HepG2 (cell line): ENCODE measurements around the gene NEK3. TPM values are rescaled to one million over a fixed set of nuclear protein-coding genes. Genes with fewer than 3 reads are reported as not detected.

ENCODE experiments used
- ATAC-seq: fragments of 200-7000 bp; cut with Tn5 transposase; 3 replicates; pipeline ENCODE4 v1.9.1; 2020; ENCODE audit warnings: mild to moderate bottlenecking, moderate library complexity
- BruUV-seq: library from RNA; stranded (reverse); fragments of 400-500 nt; replicated peaks from 2 replicates; lab custom pipeline; 2021; lab: Mats Ljungman, UMichigan
- CTCF ChIA-PET: fragments of 300-600 bp; formaldehyde crosslinking; extraction: SDS; loops from one replicate; lab custom pipeline; 2021; ENCODE audit warnings: low total read pairs, inconsistent platforms, low intra/inter-chr PET ratio; lab: Yijun Ruan, JAX
- POLR2A ChIA-PET: fragments of 350-600 bp; sonication (Branson Sonifier 250); formaldehyde crosslinking; loops from one replicate; lab custom pipeline; 2020; ENCODE audit warnings: antibody characterized with exemption, inconsistent platforms; lab: Yijun Ruan, JAX
- DNase-seq: peaks from one replicate; pipeline ENCODE4 v3.0.0-alpha.2; 2015; ENCODE audit warnings: low spot score
- FAIRE-seq: peaks from 3 replicates; lab custom pipeline; 2011; peaks lifted over from hg19 to GRCh38; lab: Jason Lieb, UNC
- H2AFZ ChIP-seq: one replicate; pipeline ENCODE4 v1.6.1; 2011; ENCODE audit warnings: low read length, inconsistent platforms
- H3K27ac ChIP-seq: fragments of 300-600 bp; 3 replicates; pipeline ENCODE4 v1.8.0; 2011; ENCODE audit warnings: mixed run types, mild to moderate bottlenecking, mixed read lengths, low read length, inconsistent platforms; ENCODE audit not compliant: insufficient read depth; ENCODE audit errors: extremely low read length
- H3K27me3 ChIP-seq, 2 experiments: fragments of 200-600 bp in 1 of 2; 2 replicates in 1 of 2; 3 replicates in 1 of 2; pipeline versions ENCODE4 v1.6.0 to v1.8.0; 2011; ENCODE audit warnings: low read length in 2 of 2, mild to moderate bottlenecking in 2 of 2, moderate library complexity in 2 of 2, inconsistent platforms in 1 of 2; ENCODE audit not compliant: insufficient read depth in 2 of 2, control insufficient read depth in 1 of 2
- H3K36me3 ChIP-seq, 2 experiments: fragments of 200-600 bp in 1 of 2; replicated peaks in 1 of 2; 2 replicates in 1 of 2; 3 replicates in 1 of 2; pipeline versions ENCODE4 v1.5.1 to v1.8.0; 2011; ENCODE audit warnings: low read length in 2 of 2, inconsistent platforms in 1 of 2; ENCODE audit not compliant: insufficient read depth in 2 of 2, control insufficient read depth in 1 of 2
- H3K4me1 ChIP-seq: 2 replicates; pipeline ENCODE4 v1.5.1; 2012; ENCODE audit warnings: low read length, inconsistent platforms; ENCODE audit not compliant: insufficient read depth
- H3K4me2 ChIP-seq: 2 replicates; pipeline ENCODE4 v1.6.0; 2011; ENCODE audit warnings: low read depth, low read length, inconsistent platforms
- H3K4me3 ChIP-seq, 3 experiments: fragments of 200-600 bp in 1 of 3; sonication (generic), shearing (Covaris generic) in 1 of 3; replicated peaks in 1 of 3; 2 replicates each; pipeline ENCODE4 v1.5.1; 2011 to 2016; ENCODE audit warnings: low read length in 3 of 3, inconsistent platforms in 2 of 3, low read depth in 2 of 3, mild to moderate bottlenecking in 2 of 3, control low read depth in 1 of 3, mixed read lengths in 1 of 3; ENCODE audit not compliant: insufficient read depth in 1 of 3
- H3K79me2 ChIP-seq: one replicate; pipeline ENCODE4 v1.6.1; 2011; ENCODE audit warnings: low read length, inconsistent platforms; ENCODE audit not compliant: insufficient read depth
- H3K9ac ChIP-seq: 2 replicates; pipeline ENCODE4 v1.6.0; 2011; ENCODE audit warnings: mild to moderate bottlenecking, low read depth, low read length, inconsistent platforms; ENCODE audit not compliant: insufficient read depth
- H3K9me3 ChIP-seq: 2 replicates; pipeline ENCODE4 v1.5.1; 2012; ENCODE audit warnings: mild to moderate bottlenecking, low read length
- H4K20me1 ChIP-seq: 2 replicates; pipeline ENCODE4 v1.6.0; 2011; ENCODE audit warnings: inconsistent platforms, mild to moderate bottlenecking, low read length, moderate library complexity; ENCODE audit not compliant: insufficient read depth
- BCL6 ChIP-seq: IDR thresholded peaks from 2 replicates; pipeline ENCODE4 v1.6.1; 2016; ENCODE audit warnings: missing genetic modification reagents, missing compliant biosample characterization
- MED13 ChIP-seq: sonication (generic); formaldehyde crosslinking; IDR thresholded peaks from 2 replicates; pipeline ENCODE4 v1.5.0; 2020; ENCODE audit warnings: missing genetic modification reagents
- MEIS1 ChIP-seq: sonication (generic); formaldehyde crosslinking; IDR thresholded peaks from 2 replicates; pipeline ENCODE4 v1.9.0; 2021; ENCODE audit warnings: mild to moderate bottlenecking, missing genetic modification reagents, moderate library complexity, borderline replicate concordance
- RARA ChIP-seq: IDR thresholded peaks from 2 replicates; pipeline ENCODE4 v1.6.1; 2016; ENCODE audit warnings: missing genetic modification reagents, missing compliant biosample characterization
- SOX5 ChIP-seq: IDR thresholded peaks from 2 replicates; pipeline ENCODE4 v1.6.1; 2016; ENCODE audit warnings: borderline replicate concordance
- ZNF614 ChIP-seq: IDR thresholded peaks from 2 replicates; pipeline ENCODE4 v1.6.1; 2018; ENCODE audit warnings: missing biosample characterization, missing genetic modification reagents, inconsistent platforms, borderline replicate concordance
- ZSCAN21 ChIP-seq: sonication (generic); formaldehyde crosslinking; IDR thresholded peaks from 2 replicates; pipeline ENCODE4 v1.8.0; 2022; ENCODE audit warnings: mild to moderate bottlenecking, missing genetic modification reagents, moderate library complexity, borderline replicate concordance
- WGBS: methylation state at CpG from one replicate; pipeline ENCODE4 v1.1.6; 2017; ENCODE audit warnings: low lambda C conversion rate; 5-methylcytosine and 5-hydroxymethylcytosine counted together
- in situ Hi-C: cut with HindIII; loops from 2 replicates; pipeline ENCODE4 v1.10.0; 2017; ENCODE audit warnings: low pct_unique_long_range_greater_than_20kb; ENCODE audit not compliant: extremely low pct_ligation_motif_present
- intact Hi-C: fragments of 100-400 bp; cut with micrococcal nuclease; formaldehyde crosslinking; loops from one replicate; pipeline ENCODE4 v1.10.0; 2022; ENCODE audit not compliant: unreplicated experiment
- polyA plus RNA-seq, 8 experiments: library from polyadenylated mRNA; depleted of rRNA in 3 of 8; stranded (reverse) in 7 of 8; unstranded in 1 of 8; fragments of >200 nt; fragmentation: Illumina TruSeq in 4 of 8; extraction: Trizol in 4 of 8; gene quantifications; 2 replicates each; pipeline versions ENCODE4 v1.2.1 to v1.2.3, GENCODE V29; 2011 to 2016; ENCODE audit warnings: low read depth in 4 of 8, missing spikeins in 1 of 8, mixed read lengths in 1 of 8; ENCODE audit not compliant: insufficient read depth in 1 of 8
- total RNA-seq, 5 experiments: library from RNA; depleted of rRNA; stranded (reverse); fragments of >200 nt; fragmentation: Illumina TruSeq; extraction: Trizol; gene quantifications; 2 replicates each; pipeline ENCODE4 v1.2.3, GENCODE V29; 2016; ENCODE audit warnings: low read depth in 1 of 5
- TF ChIP-seq, protein P1 (sequence below): sonication (generic); formaldehyde crosslinking; IDR thresholded peaks from 2 replicates; pipeline ENCODE4; 2020; ENCODE audit warnings: missing genetic modification reagents, mild to moderate bottlenecking, borderline replicate concordance
- TF ChIP-seq, protein P2 (sequence below): IDR thresholded peaks from 2 replicates; pipeline ENCODE4 v1.4.0; 2020; ENCODE audit warnings: mild to moderate bottlenecking, missing genetic modification reagents
- TF ChIP-seq, protein P3 (sequence below): IDR thresholded peaks from 2 replicates; pipeline ENCODE4 v1.6.1; 2018; ENCODE audit warnings: missing genetic modification reagents

The NEK3 gene
- total and polyA plus RNA-seq, 2 of the 13 experiments (the other 11 are each of a cell fraction or from before 2014, with no cell fraction given) = 36.7 to 68.2 TPM

DNA sequence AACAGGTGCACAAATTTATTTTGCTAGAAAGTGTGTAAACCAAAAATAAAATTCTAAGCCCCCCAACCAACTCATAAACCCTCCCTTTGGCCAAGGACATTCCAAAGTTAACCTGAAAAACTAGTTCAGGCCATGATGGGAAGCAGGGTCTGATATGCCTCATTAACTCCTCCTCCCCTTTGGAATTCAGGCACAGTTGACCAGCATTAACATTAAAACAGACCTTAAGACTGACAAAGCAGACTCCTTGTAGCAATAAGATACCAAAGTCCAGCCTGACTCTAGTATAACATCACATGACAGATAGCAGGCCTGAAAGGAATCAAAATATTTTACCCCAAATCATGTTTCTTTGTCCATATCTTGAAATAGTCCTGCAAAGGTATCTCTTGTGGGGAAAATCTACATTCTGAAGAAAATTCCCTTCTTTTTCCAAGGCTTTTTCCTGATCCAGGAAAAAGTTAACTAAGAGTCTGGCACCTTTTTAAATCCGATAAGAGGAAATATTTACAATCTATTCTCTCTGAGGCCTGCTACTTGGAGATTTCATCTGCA is 50.2 kb downstream of the NEK3 start:
- H3K27me3 ChIP-seq = no peaks in the 10 kb centered on the region
- CTCF ChIA-PET = no interaction called here
- no peak overlapping the region for H3K9ac ChIP-seq
- H3K4me1 ChIP-seq = peaks cover 26% of the 10 kb centered on the region
- H3K9me3 ChIP-seq = no peaks in the 10 kb centered on the region
- no peak overlapping the region for H3K27ac ChIP-seq
- TF ChIP-seq MED13 (CRISPR knock-in tag) = no peak
- POLR2A ChIA-PET = no interaction called here
- 91% methylated on average over 1 of the region's 1 CpG for whole genome bisulfite sequencing
- no peaks in the 10 kb centered on the region for H3K79me2 ChIP-seq
- BruUV-seq = no TSS peak
- DNase-seq (no peak), FAIRE-seq (no peak), ATAC-seq (no peak)
- no peak overlapping the region for H3K4me3 ChIP-seq
- H3K36me3 ChIP-seq = no peaks in the 10 kb centered on the region
- in situ Hi-C loops = no loop called here
- H3K4me2 ChIP-seq = no peak overlapping the region
- H4K20me1 ChIP-seq = no peaks in the 10 kb centered on the region
- no peak overlapping the region for H2AFZ ChIP-seq
- intact Hi-C loops = no loop called here

DNA sequence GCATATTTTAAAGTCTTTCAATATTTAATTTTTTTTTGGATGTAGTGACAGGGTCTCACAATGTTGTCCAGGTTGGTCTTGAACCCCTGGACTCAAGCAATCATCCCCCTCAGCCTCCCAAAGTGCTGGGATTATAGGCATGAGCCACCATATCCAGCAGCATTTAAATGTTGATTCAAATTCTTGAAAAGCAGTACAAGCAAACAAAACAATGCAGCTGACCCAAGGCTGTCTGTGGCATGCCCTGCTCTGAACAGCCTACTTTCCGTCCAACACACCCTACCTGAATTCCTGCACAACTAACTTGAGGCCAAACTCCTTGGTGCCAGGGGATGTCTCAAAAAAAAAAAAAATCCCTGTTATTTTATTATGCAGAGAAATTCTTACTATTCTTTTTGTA is 53.6 kb downstream of the NEK3 start:
- FAIRE-seq = no peak
- TF ChIP-seq SOX5 (CRISPR knock-in tag) = 0 out of 2 replicates have a peak, but pooled peaks have one; percentile 21
- no peak for TF ChIP-seq MEIS1 (CRISPR knock-in tag)
- TF ChIP-seq RARA (CRISPR knock-in tag) = peak; percentile 67
- TF ChIP-seq, protein P1, sequence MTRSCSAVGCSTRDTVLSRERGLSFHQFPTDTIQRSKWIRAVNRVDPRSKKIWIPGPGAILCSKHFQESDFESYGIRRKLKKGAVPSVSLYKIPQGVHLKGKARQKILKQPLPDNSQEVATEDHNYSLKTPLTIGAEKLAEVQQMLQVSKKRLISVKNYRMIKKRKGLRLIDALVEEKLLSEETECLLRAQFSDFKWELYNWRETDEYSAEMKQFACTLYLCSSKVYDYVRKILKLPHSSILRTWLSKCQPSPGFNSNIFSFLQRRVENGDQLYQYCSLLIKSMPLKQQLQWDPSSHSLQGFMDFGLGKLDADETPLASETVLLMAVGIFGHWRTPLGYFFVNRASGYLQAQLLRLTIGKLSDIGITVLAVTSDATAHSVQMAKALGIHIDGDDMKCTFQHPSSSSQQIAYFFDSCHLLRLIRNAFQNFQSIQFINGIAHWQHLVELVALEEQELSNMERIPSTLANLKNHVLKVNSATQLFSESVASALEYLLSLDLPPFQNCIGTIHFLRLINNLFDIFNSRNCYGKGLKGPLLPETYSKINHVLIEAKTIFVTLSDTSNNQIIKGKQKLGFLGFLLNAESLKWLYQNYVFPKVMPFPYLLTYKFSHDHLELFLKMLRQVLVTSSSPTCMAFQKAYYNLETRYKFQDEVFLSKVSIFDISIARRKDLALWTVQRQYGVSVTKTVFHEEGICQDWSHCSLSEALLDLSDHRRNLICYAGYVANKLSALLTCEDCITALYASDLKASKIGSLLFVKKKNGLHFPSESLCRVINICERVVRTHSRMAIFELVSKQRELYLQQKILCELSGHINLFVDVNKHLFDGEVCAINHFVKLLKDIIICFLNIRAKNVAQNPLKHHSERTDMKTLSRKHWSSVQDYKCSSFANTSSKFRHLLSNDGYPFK (CRISPR knock-in tag) = no peak
- TF ChIP-seq ZSCAN21 (CRISPR knock-in tag) = no peak
- TF ChIP-seq, protein P2, sequence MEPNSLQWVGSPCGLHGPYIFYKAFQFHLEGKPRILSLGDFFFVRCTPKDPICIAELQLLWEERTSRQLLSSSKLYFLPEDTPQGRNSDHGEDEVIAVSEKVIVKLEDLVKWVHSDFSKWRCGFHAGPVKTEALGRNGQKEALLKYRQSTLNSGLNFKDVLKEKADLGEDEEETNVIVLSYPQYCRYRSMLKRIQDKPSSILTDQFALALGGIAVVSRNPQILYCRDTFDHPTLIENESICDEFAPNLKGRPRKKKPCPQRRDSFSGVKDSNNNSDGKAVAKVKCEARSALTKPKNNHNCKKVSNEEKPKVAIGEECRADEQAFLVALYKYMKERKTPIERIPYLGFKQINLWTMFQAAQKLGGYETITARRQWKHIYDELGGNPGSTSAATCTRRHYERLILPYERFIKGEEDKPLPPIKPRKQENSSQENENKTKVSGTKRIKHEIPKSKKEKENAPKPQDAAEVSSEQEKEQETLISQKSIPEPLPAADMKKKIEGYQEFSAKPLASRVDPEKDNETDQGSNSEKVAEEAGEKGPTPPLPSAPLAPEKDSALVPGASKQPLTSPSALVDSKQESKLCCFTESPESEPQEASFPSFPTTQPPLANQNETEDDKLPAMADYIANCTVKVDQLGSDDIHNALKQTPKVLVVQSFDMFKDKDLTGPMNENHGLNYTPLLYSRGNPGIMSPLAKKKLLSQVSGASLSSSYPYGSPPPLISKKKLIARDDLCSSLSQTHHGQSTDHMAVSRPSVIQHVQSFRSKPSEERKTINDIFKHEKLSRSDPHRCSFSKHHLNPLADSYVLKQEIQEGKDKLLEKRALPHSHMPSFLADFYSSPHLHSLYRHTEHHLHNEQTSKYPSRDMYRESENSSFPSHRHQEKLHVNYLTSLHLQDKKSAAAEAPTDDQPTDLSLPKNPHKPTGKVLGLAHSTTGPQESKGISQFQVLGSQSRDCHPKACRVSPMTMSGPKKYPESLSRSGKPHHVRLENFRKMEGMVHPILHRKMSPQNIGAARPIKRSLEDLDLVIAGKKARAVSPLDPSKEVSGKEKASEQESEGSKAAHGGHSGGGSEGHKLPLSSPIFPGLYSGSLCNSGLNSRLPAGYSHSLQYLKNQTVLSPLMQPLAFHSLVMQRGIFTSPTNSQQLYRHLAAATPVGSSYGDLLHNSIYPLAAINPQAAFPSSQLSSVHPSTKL (CRISPR knock-in tag) = 0 out of 2 replicates have a peak, but pooled peaks have one; percentile 8
- TF ChIP-seq BCL6 (CRISPR knock-in tag) = peak; percentile 94
- no peak for TF ChIP-seq ZNF614 (CRISPR knock-in tag)
- TF ChIP-seq, protein P3, sequence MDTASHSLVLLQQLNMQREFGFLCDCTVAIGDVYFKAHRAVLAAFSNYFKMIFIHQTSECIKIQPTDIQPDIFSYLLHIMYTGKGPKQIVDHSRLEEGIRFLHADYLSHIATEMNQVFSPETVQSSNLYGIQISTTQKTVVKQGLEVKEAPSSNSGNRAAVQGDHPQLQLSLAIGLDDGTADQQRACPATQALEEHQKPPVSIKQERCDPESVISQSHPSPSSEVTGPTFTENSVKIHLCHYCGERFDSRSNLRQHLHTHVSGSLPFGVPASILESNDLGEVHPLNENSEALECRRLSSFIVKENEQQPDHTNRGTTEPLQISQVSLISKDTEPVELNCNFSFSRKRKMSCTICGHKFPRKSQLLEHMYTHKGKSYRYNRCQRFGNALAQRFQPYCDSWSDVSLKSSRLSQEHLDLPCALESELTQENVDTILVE (CRISPR knock-in tag) = no peak

More for the DNA sequence above, 53.6 kb downstream of the NEK3 start:
- Histone ChIP-seq H3K36me3 (no peaks in the 10 kb centered on the region), H3K4me3 (no peak overlapping the region), H3K9ac (no peak overlapping the region), H3K4me2 (no peak overlapping the region), H3K9me3 (no peaks in the 10 kb centered on the region), H3K27ac (no peak overlapping the region), H4K20me1 (no peaks in the 10 kb centered on the region), H2AFZ (no peak overlapping the region), H3K4me1 (peaks cover 32% of the 10 kb centered on the region), H3K79me2 (no peaks in the 10 kb centered on the region), H3K27me3 (no peaks in the 10 kb centered on the region)
- ATAC-seq = no peak; the same call in 2 of the 3 replicates
- ChIA-PET CTCF (no interaction called here), POLR2A (no interaction called here)
- no TSS peak for BruUV-seq
- in situ Hi-C loops (no loop called here), intact Hi-C loops (no loop called here)
- no peak for DNase-seq
- 85% methylated on average over 1 of the region's 1 CpG for WGBS
